HEK293 (cell line): ENCODE results near the gene MORN1.
A peak's percentile ranks its signal among the peaks of the same experiment; 100 is the strongest.

ENCODE experiments used
- CTCF ChIA-PET: fragments of 350-600 bp; formaldehyde crosslinking; extraction: SDS; loops from one replicate; lab custom pipeline; 2021; ENCODE audit warnings: antibody characterized with exemption; lab: Yijun Ruan, JAX
- POLR2A ChIA-PET: fragments of 300-600 bp; formaldehyde crosslinking; extraction: SDS; loops from one replicate; lab custom pipeline; 2020; ENCODE audit warnings: antibody characterized with exemption, inconsistent platforms; lab: Yijun Ruan, JAX
- H3K27ac ChIP-seq: fragments of 200-500 bp; sonication (Bioruptor generic); 2 replicates; pipeline ENCODE4 v1.5.1; 2014; ENCODE audit warnings: low read depth, low read length, control low read depth, inconsistent platforms; ENCODE audit errors: extremely low read depth
- H3K36me3 ChIP-seq, 2 experiments: fragments of 200-500 bp in 1 of 2; sonication (Bioruptor generic) in 1 of 2; 1 replicate in 1 of 2; 2 replicates in 1 of 2; pipeline ENCODE4 v1.5.1; 2014 to 2017; ENCODE audit warnings: inconsistent platforms in 2 of 2, low read length in 2 of 2; ENCODE audit not compliant: control insufficient read depth in 2 of 2, insufficient read depth in 1 of 2
- H3K4me1 ChIP-seq: fragments of 200-500 bp; sonication (Bioruptor generic); 2 replicates; pipeline ENCODE4 v1.5.1; 2014; ENCODE audit warnings: mild to moderate bottlenecking, low read length, inconsistent platforms; ENCODE audit not compliant: control insufficient read depth, insufficient read depth
- H3K4me3 ChIP-seq: 2 replicates; pipeline ENCODE4 v1.5.1; 2011; ENCODE audit warnings: low read depth, mild to moderate bottlenecking, control low read depth, low read length, moderate library complexity
- H3K9me3 ChIP-seq: fragments of 200-500 bp; sonication (Bioruptor generic); 2 replicates; pipeline ENCODE4 v1.5.1; 2014; ENCODE audit warnings: low read depth, low read length, inconsistent platforms; ENCODE audit not compliant: control insufficient read depth, insufficient read depth
- BCL11A ChIP-seq: fragments of 450-650 bp; formaldehyde crosslinking; IDR thresholded peaks from 2 replicates; pipeline ENCODE4 v1.5.1; 2016; ENCODE audit warnings: low read depth, missing biosample characterization, missing genetic modification characterization
- ELK4 ChIP-seq: IDR thresholded peaks from 2 replicates; pipeline ENCODE4 v1.6.1; 2011; ENCODE audit warnings: mild to moderate bottlenecking, low read depth, low read length, borderline replicate concordance
- GLIS1 ChIP-seq: fragments of 450-650 bp; formaldehyde crosslinking; IDR thresholded peaks from 2 replicates; pipeline ENCODE4 v1.5.1; 2016; ENCODE audit warnings: missing biosample characterization, missing genetic modification characterization
- OVOL3 ChIP-seq: fragments of 450-650 bp; formaldehyde crosslinking; IDR thresholded peaks from 2 replicates; pipeline ENCODE4 v1.5.1; 2016; ENCODE audit warnings: missing biosample characterization, missing genetic modification characterization
- PRDM1 ChIP-seq: fragments of 450-650 bp; formaldehyde crosslinking; IDR thresholded peaks from 2 replicates; pipeline ENCODE4; 2016; ENCODE audit warnings: missing biosample characterization, missing genetic modification characterization
- SP2 ChIP-seq: fragments of 450-650 bp; formaldehyde crosslinking; IDR thresholded peaks from 2 replicates; pipeline ENCODE4 v1.5.1; 2016; ENCODE audit warnings: missing biosample characterization, missing genetic modification characterization
- ZBTB7A ChIP-seq: fragments of 450-650 bp; formaldehyde crosslinking; IDR thresholded peaks from 2 replicates; pipeline ENCODE4 v1.5.1; 2016; ENCODE audit warnings: low read depth, missing biosample characterization, missing genetic modification characterization
- ZFP3 ChIP-seq: fragments of 450-650 bp; formaldehyde crosslinking; IDR thresholded peaks from 2 replicates; pipeline ENCODE4 v1.5.1; 2016; ENCODE audit warnings: low read depth, missing biosample characterization, missing genetic modification characterization
- ZIC2 ChIP-seq: fragments of 450-650 bp; formaldehyde crosslinking; IDR thresholded peaks from 2 replicates; pipeline ENCODE4 v1.5.1; 2016; ENCODE audit warnings: missing biosample characterization, missing genetic modification characterization
- ZNF169 ChIP-seq: fragments of 450-650 bp; formaldehyde crosslinking; IDR thresholded peaks from 2 replicates; pipeline ENCODE4 v1.5.1; 2016; ENCODE audit warnings: missing biosample characterization, missing genetic modification characterization
- ZNF211 ChIP-seq: fragments of 450-650 bp; formaldehyde crosslinking; IDR thresholded peaks from 2 replicates; pipeline ENCODE4 v1.5.1; 2016; ENCODE audit warnings: low read depth, missing biosample characterization, missing genetic modification characterization
- ZNF221 ChIP-seq: fragments of 450-650 bp; formaldehyde crosslinking; IDR thresholded peaks from 2 replicates; pipeline ENCODE4 v1.5.1; 2017; ENCODE audit warnings: missing biosample characterization, missing genetic modification characterization, borderline replicate concordance
- ZNF223 ChIP-seq: fragments of 450-650 bp; formaldehyde crosslinking; IDR thresholded peaks from 2 replicates; pipeline ENCODE4 v1.5.1; 2016; ENCODE audit warnings: missing biosample characterization, missing genetic modification characterization
- ZNF514 ChIP-seq: fragments of 450-650 bp; formaldehyde crosslinking; IDR thresholded peaks from 2 replicates; pipeline ENCODE4 v1.5.1; 2016; ENCODE audit warnings: missing biosample characterization, missing genetic modification characterization
- ZNF518A ChIP-seq: fragments of 450-650 bp; formaldehyde crosslinking; conservative IDR thresholded peaks from 2 replicates; pipeline ENCODE4 v1.5.1; 2016; ENCODE audit warnings: low read depth, missing biosample characterization, missing genetic modification characterization
- ZNF529 ChIP-seq: fragments of 450-650 bp; formaldehyde crosslinking; IDR thresholded peaks from 2 replicates; pipeline ENCODE4 v1.5.1; 2017; ENCODE audit warnings: missing genetic modification characterization, missing biosample characterization; ENCODE audit not compliant: insufficient replicate concordance
- ZNF677 ChIP-seq: fragments of 450-650 bp; IDR thresholded peaks from 2 replicates; pipeline ENCODE4 v1.5.0; 2018; ENCODE audit warnings: missing biosample characterization, mild to moderate bottlenecking, missing genetic modification characterization, moderate library complexity
- ZNF704 ChIP-seq: fragments of 450-650 bp; formaldehyde crosslinking; IDR thresholded peaks from 2 replicates; pipeline ENCODE4 v1.5.1; 2016; ENCODE audit warnings: missing biosample characterization, missing genetic modification characterization
- ZNF792 ChIP-seq: fragments of 450-650 bp; formaldehyde crosslinking; IDR thresholded peaks from 2 replicates; pipeline ENCODE4 v1.5.1; 2016; ENCODE audit warnings: missing biosample characterization, missing genetic modification characterization
- ZSCAN4 ChIP-seq: fragments of 450-650 bp; formaldehyde crosslinking; IDR thresholded peaks from 2 replicates; pipeline ENCODE4 v1.5.1; 2017; ENCODE audit warnings: missing biosample characterization, missing genetic modification characterization

Gene MORN1

GRCh38 chr1:2431518-2431917 lies 40.2 kb upstream of the MORN1 start:
- Histone ChIP-seq H3K9me3 (no peaks in the 10 kb centered on the region), H3K4me1 (no peaks in the 10 kb centered on the region), H3K4me3 (no peak overlapping the region), H3K27ac (no peak overlapping the region), H3K36me3 (no peaks in the 10 kb centered on the region)
- TF ChIP-seq ZNF169 (tag by site-specific recombination) = no peak
- TF ChIP-seq SP2 (tag by site-specific recombination) = peak; percentile 43; the same call in 1 of the 2 replicates
- TF ChIP-seq BCL11A (tag by site-specific recombination) = no peak
- no peak for TF ChIP-seq OVOL3 (tag by site-specific recombination)
- ChIA-PET POLR2A (interaction anchor here (1.2 kb wide), 1 partner anchor 95 kb away, joined by 4 read pairs; the partner anchor contains the start of gene PANK4), CTCF (interaction anchor here (0.6 kb wide), 1 partner anchor 63 kb away, joined by 3 read pairs; no protein-coding TSS in a partner anchor)

- Histone ChIP-seq H3K9me3 (no peaks in the 10 kb centered on the region), H3K4me1 (no peaks in the 10 kb centered on the region), H3K4me3 (no peak overlapping the region), H3K27ac (no peak overlapping the region), H3K36me3 (no peaks in the 10 kb centered on the region)
- ChIA-PET CTCF (interaction anchor here (0.5 to 1.8 kb wide), 4 partner anchors 10 to 85 kb away, joined by 3 to 5 read pairs (median 3); no protein-coding TSS in a partner anchor), POLR2A (interaction anchor here (1.2 kb wide), 1 partner anchor 95 kb away, joined by 4 read pairs; the partner anchor contains the start of gene PANK4)
- TF ChIP-seq ZBTB7A (no peak), ZNF518A (tag by site-specific recombination) (no peak), GLIS1 (tag by site-specific recombination) (no peak), ZNF221 (no peak), ZNF792 (tag by site-specific recombination) (no peak), ZSCAN4 (tag by site-specific recombination) (peak; percentile 22; the same call in 1 of the 2 replicates), ZNF677 (tag by site-specific recombination) (no peak), ZIC2 (tag by site-specific recombination) (peak; percentile 68), ZFP3 (tag by site-specific recombination) (no peak), ZNF529 (no peak), PRDM1 (no peak), ZNF211 (tag by site-specific recombination) (no peak), ELK4 (no peak), ZNF223 (0 out of 2 replicates have a peak, but pooled peaks have one; percentile 18), ZNF704 (tag by site-specific recombination) (no peak), ZNF514 (tag by site-specific recombination) (no peak)
- TF ChIP-seq, all 188 proteins: peak for 3
Observed at GRCh38 chr1:2431103-2431502, 39.7 kb upstream of the MORN1 start.
